ENCODE results near the gene HCLS1. TPM values are rescaled to one million over a fixed set of nuclear protein-coding genes. Genes with fewer than 3 reads are reported as not detected.

The HCLS1 gene
- polyA plus RNA-seq, 3 donors: 311 to 483 (median 475) TPM

DNA sequence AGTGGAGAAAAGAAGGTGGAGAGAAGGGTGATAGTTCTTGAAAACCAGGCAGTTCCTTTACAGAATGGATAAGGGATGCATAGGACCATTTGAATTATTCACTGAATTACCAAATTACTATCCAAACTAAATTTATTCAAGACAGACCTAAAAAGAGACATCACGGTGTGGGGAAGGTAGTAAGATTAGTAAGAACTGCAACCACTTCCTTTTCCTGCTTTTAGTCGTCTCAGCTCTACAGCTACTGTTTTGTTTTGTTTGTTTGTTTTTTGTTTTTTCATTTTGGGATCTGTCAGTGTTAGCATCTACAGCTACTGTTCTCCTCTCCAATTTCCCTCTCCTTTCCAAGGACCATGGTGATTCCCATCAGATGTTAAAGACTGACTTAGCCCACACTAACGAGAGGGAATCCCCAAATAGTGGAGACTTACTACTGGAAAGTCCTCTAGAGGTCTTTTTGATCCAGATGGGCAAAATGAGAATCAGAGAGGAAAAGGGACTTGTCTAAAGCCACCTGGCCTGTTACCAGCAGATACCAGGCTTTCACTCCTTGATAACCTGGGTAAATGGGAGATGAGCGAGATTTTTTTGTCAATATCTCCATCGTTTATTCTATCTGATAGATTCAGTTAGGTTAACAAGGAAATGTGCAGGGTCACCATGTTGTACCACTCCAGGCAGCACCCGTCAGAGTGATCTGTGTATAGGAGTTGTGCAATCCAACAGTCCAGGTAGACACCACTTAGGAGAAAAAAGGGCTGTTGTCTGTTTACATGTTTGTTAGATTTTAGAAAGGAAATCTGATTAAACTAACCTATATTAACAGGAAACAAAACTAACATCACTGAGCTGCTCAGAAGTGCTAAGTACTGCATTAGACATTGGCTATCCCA lies 6.0 kb downstream of the HCLS1 start:
- H2AFZ ChIP-seq (ENCODE audit: insufficient read depth, low read depth, low read length, poor library complexity, severe bottlenecking): no peak overlapping the region
- H4K20me1 ChIP-seq (ENCODE audit: insufficient read depth, low read length): peaks cover 99% of the 10 kb centered on the region
- H3K36me3 Mint-ChIP-seq: peaks cover 79 to 89% of the 10 kb centered on the region in 2 donors
- no peak overlapping the region for H3K4me3 ChIP-seq (replicated peaks in 1 of 3; ENCODE audit: low read depth in 2 of 3, low read length in 3 of 3)
- H3K27me3 Mint-ChIP-seq (ENCODE audit: low read depth in 3 of 3): no peaks in the 10 kb centered on the region
- no peaks in the 10 kb centered on the region for H3K9me3 ChIP-seq (replicated peaks in 1 of 2; ENCODE audit: control insufficient read depth in 1 of 2, insufficient read depth in 1 of 2, low read length in 2 of 2)
- peak overlapping the region in 1 of 2 donors; percentile 74 for H3K27ac ChIP-seq (ENCODE audit: low read depth in 1 of 2, low read length in 2 of 2)
- intact Hi-C loops (cut with micrococcal nuclease): loop anchor here in 1 of 2 donors (10.0 kb wide), 1 partner anchor 110 kb away; the partner anchor contains the start of gene POLQ
- H3K4me3 Mint-ChIP-seq: no peak overlapping the region
- H3K9ac ChIP-seq (ENCODE audit: insufficient read depth, low read length, poor library complexity, severe bottlenecking): no peak overlapping the region
- H3K27me3 ChIP-seq (ENCODE audit: control insufficient read depth in 2 of 2, insufficient read depth in 2 of 2, low read length in 2 of 2): no peaks in the 10 kb centered on the region
- no CpG with 5 or more reads among the region's 6 CpGs for WGBS (ENCODE audit: insufficient coverage)
- peaks cover 77 to 92% of the 10 kb centered on the region in 2 donors for H3K36me3 ChIP-seq (replicated peaks in 1 of 2; ENCODE audit: control insufficient read depth in 1 of 2, insufficient read depth in 2 of 2, low read length in 2 of 2)
- peaks cover 41% of the 10 kb centered on the region for H3K4me1 Mint-ChIP-seq
- peak overlapping the region in 6 of 7 donors; percentile 15 to 80 (median 62) for H3K27ac Mint-ChIP-seq
- TF ChIP-seq CTCF (IDR thresholded peaks at IDR 0.05): no peak
- peaks cover 98% of the 10 kb centered on the region for H3K79me2 ChIP-seq (ENCODE audit: insufficient read depth, low read length)
- H3K4me1 ChIP-seq (ENCODE audit: control insufficient read depth in 1 of 2, insufficient read depth in 2 of 2, low read length in 2 of 2): peaks cover 21 to 35% of the 10 kb centered on the region in 2 donors
- DNase-seq: no peak
- H3K4me2 ChIP-seq (replicated peaks; ENCODE audit: extremely low read depth, low read length, poor library complexity, severe bottlenecking): no peak overlapping the region
- no peaks in the 10 kb centered on the region for H3K9me3 Mint-ChIP-seq

GRCh38 chr3:121651684-121652083 lies 9.0 kb downstream of the HCLS1 start:
- DNase-seq: peak in 1 of 3 donors; percentile 14
- Histone ChIP-seq H3K4me2 (replicated peaks; ENCODE audit: extremely low read depth, low read length, poor library complexity, severe bottlenecking) (no peak overlapping the region), H3K27ac (ENCODE audit: low read depth in 1 of 2, low read length in 2 of 2) (peak overlapping the region in 1 of 2 donors; percentile 46), H3K27me3 (ENCODE audit: control insufficient read depth in 2 of 2, insufficient read depth in 2 of 2, low read length in 2 of 2) (no peaks in the 10 kb centered on the region), H3K36me3 (replicated peaks in 1 of 2; ENCODE audit: control insufficient read depth in 1 of 2, insufficient read depth in 2 of 2, low read length in 2 of 2) (peaks cover 78 to 93% of the 10 kb centered on the region in 2 donors), H3K9me3 (replicated peaks in 1 of 2; ENCODE audit: control insufficient read depth in 1 of 2, insufficient read depth in 1 of 2, low read length in 2 of 2) (no peaks in the 10 kb centered on the region), H3K4me1 (ENCODE audit: control insufficient read depth in 1 of 2, insufficient read depth in 2 of 2, low read length in 2 of 2) (peaks cover 2 to 15% of the 10 kb centered on the region in 2 donors), H3K9ac (ENCODE audit: insufficient read depth, low read length, poor library complexity, severe bottlenecking) (no peak overlapping the region), H4K20me1 (ENCODE audit: insufficient read depth, low read length) (peaks cover 96% of the 10 kb centered on the region), H3K4me3 (replicated peaks in 1 of 3; ENCODE audit: low read depth in 2 of 3, low read length in 3 of 3) (no peak overlapping the region), H2AFZ (ENCODE audit: insufficient read depth, low read depth, low read length, poor library complexity, severe bottlenecking) (no peak overlapping the region), H3K79me2 (ENCODE audit: insufficient read depth, low read length) (peaks cover 82% of the 10 kb centered on the region)
- TF ChIP-seq CTCF (IDR thresholded peaks at IDR 0.05): no peak
- Mint-ChIP-seq H3K27me3 (ENCODE audit: low read depth in 3 of 3) (peaks cover 0 to 1% (median 0%) of the 10 kb centered on the region in 3 donors), H3K9me3 (no peaks in the 10 kb centered on the region), H3K36me3 (peaks cover 69 to 88% of the 10 kb centered on the region in 2 donors), H3K4me1 (peaks cover 17% of the 10 kb centered on the region), H3K27ac (peak overlapping the region; percentile 21 to 90 (median 64)), H3K4me3 (no peak overlapping the region)
- intact Hi-C loops (cut with micrococcal nuclease): loop anchor here in 1 of 2 donors (10.0 kb wide), 1 partner anchor 107 kb away; the partner anchor contains the start of gene POLQ

Measured in CD14-positive monocyte (primary cell).